ENCODE results near the gene VSIG8.
A peak's percentile ranks its signal among the peaks of the same experiment; 100 is the strongest.

Gene VSIG8

DNA sequence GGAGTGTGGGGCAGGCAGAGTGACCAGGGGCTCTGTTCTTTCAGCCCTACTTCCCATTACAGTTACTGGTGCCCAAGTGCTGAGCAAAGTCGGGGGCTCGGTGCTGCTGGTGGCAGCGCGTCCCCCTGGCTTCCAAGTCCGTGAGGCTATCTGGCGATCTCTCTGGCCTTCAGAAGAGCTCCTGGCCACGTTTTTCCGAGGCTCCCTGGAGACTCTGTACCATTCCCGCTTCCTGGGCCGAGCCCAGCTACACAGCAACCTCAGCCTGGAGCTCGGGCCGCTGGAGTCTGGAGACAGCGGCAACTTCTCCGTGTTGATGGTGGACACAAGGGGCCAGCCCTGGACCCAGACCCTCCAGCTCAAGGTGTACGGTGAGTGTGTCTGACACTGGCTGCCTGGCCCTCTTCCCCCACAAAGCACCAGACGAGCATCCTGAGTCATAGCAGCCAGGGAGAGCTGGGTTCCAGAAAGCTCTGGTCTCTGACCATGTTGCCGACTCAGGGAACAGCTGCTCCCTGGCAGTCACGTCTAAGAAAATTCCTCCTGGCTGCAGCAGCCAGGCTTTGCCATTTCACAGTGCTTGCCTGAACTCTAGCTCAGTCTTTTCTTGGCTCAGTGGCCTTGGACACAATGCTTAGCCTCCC is 32.5 kb downstream of the VSIG8 start:
- no peak for DNase-seq (ENCODE audit: low spot score)

DNA sequence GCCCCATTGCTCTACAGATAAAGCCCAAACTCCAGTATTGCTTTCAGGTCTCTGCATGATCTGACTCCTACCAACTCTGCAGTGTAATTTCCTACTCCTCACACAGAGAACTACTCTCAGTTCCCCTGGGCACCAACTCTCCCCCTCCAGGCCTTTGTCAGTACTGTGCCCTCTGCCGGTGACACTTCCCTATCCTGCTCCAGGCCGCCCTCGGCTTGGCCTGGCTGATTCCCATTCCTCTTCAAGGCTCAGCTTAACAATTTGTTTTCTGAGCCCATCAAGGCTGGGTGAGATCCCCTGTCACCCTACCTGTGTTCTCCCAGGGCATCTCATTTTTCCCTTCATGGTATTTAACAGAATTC is 33.2 kb downstream of the VSIG8 start:
- peak; percentile 50 for DNase-seq (ENCODE audit: low spot score)

DNA sequence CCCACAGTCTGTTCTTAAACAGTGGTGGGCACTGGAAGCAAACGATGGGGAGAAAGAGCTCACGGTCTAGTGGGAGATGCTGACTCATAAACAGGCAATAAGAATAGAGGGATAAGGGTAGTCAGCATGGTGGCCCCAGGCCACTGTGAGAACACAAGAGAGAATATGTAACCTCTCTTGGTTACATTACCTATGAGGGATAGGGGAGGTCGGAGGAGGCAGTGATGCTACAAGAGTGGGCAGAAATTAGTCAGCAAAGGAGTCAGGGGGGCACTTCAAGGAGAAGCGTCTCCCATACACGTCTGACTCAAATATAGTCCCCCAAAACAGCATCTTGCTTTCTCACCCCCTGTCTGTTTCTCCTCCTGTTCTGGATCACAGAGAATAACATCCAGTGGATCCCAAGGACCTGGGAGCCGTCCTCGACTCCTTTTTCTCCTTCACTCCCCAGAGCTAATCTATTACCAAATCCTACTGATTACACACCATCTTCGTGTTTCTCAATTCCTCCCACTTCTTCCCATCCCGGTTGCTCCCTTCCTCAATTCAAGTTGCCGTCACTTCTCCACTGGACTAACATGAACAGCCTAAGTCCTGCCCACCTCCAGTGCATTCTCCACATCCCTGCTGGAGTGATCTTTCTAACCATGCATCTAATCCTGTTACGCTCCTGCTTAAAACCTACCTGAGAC is 33.7 kb downstream of the VSIG8 start:
- no peak for DNase-seq (ENCODE audit: low spot score)

DNA sequence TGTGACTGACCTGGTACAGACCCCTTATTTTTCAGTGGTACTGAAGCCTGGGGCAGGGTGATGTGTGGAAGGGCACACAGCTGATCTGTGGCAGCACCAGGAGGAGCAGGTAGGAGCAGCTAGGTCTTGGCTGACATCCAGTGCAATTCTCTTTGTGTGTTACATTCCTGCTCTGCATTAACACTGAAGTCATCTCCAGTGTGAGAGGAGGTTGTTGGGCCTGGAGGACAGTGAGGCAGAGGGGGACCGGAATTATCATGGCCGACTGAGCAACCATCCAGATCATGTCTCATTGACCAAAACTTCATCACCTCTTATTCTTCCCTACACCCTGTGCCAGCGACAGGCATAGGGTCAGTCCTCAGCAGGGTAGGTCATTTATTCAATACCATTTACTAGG is 34.3 kb downstream of the VSIG8 start:
- no peak for DNase-seq (ENCODE audit: low spot score)

DNA sequence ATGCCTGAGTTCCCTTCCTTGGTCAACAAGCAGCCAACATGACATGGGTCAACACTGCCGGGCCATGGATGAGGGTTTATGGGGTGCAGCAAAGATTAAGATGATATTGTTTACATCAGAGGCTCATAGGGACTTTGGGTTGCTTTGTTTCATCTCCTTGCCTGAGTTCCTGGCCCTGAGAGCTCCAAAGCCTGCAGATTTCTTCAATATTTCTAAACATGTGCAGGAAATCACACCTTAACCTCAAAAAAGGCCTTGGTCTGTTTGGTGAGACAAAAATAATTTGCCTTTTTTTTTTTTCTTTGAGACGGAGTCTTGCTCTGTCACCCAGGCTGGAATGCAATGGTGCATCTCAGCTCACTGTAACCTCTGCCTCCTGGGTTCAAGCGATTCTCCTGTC is 34.9 kb downstream of the VSIG8 start:
- no peak for DNase-seq (ENCODE audit: low spot score)

DNA sequence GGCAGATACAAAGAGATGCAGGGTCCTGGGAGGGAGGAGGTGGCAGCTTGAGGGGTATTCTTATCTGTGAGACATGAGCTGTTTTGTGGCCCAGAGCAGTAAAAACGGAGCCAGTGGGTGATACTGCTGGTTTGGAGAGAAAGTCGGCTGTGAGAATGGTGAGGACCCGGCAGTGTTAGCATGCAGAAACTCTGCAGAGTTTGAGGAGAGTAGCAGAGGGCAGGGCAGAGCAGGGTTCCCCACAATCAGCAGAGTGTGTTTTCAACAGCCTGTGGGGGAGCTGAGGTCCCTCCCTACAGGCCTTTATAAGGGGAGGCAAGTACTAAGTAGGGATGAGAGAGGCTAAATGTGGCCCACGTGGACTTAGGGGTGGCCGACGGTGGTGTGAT is 35.4 kb downstream of the VSIG8 start:
- DNase-seq (ENCODE audit: low spot score): no peak

DNA sequence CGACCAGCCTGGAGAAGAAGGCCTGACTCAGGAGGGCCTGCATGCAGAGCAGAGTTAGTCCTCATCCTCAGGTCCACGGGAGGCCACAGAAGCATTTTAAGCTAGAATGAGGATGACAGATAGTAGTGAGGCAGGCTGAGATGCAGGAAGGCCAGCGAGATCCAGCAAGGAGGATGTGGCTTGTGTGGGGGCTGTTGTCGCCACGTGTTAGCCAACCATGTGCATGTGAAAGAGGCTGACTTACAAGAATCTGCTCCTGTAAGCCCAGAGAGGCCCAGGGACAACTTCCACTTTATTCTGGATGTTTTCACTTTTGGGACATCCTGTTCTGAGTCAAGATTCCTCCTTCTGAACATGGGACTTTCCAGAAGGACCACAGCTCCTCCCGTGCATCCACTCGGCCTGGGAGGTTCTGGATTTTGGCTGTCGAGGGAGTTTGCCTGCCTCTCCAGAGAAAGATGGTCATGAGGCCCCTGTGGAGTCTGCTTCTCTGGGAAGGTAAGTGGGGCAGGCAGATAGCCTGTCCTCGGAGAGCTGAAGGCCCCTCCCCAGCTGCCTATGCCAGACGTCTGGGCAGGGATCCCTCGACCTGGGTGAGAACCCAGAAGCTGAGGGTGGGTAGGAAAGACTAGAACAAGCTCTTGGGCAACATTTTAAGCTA is 35.9 kb downstream of the VSIG8 start, which contains the start of gene SLAMF8:
Gene SLAMF8, plus strand, starts transcription at position 433 of the 661 bp plus-strand sequence. Its CDS starts 26 bp downstream, at position 459.
- no peak for DNase-seq (ENCODE audit: low spot score)

DNA sequence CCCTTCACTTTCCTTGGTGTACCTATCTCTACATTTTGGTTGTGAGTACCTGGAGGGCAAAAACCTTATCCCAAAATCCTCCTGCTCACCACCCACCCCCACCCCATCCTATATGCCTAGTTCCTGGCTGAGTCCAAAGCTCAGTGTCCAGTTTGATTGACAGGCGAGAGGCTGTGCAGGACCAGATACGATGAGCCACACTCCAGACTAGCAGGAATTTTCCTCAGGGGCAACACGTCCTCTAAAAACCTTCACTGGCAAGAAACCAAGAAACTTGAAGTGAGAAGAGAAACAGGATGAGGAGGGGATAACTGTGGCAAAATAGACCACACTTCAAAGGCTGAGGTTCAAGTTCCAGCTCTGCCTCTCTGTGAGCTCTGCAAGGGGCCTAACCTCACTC is 36.9 kb downstream of the VSIG8 start:
- no peak for DNase-seq (ENCODE audit: low spot score)

DNA sequence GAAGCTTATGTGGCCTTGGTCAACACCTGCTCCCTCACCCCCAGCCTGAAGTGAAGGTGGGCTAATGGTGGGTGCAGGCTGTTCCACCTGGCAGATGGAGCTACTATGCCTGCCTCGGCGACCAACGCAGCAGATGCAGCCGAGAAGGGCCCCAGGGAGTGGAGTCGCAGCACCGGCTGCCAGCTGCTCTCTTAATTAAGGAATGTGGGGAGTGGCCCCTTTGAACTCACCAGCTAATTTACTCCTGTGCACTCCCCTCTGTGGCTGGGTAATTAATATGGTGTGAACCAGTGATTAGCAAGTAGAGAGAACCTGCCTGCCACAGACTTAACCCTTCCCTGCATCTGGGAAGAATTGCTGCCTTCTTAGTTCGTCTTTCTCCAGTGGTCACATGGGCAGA is 39.1 kb downstream of the VSIG8 start:
- DNase-seq (ENCODE audit: low spot score): no peak

DNA sequence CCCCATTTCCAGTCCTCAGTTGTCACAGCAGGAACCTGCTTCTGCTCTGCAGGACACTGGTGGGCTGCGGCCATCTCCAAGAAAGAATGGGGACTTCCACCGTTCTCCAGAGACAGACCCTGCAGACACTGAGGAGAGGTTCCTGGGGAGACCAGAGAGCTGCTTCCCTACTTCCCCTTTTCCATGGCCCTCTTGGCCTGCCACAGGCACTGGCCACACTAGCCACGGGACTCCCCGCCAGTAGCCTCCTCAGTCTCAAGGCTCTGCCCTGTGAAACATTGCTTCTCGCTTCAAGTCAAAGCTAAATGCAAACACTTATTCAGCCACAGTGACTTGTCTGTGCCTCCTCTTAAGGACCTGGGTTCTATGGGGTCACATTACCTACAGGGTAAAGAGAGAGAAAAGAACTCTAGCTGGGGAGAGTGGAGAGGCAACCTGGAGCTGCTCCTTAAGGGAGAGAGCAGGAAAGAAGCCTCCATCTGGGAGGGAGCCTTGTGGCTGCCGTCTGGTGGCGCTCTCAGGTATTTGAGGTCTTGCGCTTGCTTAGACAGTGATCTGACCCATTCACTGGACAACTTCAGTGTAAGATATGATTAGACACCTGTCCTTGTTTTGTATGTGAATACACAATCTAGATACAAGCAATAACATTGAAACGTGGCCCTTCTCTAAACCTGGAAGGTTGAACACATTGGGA is 41.1 kb downstream of the VSIG8 start:
- no peak for DNase-seq (ENCODE audit: low spot score)

DNA sequence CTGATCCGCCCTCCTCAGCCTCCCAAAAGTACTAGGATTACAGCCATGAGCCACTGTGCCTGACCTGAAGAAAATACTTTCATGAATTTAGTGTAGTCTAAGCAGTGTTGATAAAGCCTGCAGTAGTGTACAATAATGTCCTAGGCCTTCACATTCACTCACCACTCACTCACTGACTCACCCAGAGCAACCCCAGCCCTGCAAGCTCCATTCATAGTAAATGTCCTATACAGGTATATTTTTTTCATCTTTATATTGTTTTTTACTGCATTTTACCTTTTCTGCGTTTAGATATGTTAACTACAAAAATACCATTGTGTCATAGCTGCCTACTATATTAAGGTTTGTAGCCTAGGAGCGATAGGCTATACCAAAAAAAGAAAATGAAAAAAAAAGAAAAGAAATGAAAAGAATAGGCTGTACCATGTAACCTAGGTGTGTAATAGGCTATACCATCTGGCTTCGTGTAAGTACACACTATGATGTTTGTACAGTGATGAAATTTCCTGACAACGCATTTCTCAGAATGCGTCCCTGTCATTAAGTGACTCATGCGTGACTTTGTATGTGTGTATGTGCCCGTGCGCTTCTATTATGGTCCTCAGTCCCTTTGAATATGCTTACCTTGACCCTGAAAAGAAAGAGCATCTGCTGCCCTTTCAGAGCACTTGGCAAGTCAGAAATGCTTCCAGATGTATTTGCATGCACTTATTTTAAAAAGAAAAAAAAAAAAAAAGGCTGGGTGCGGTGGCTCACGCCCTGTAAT is 45.0 kb downstream of the VSIG8 start:
- DNase-seq (ENCODE audit: low spot score): no peak

DNA sequence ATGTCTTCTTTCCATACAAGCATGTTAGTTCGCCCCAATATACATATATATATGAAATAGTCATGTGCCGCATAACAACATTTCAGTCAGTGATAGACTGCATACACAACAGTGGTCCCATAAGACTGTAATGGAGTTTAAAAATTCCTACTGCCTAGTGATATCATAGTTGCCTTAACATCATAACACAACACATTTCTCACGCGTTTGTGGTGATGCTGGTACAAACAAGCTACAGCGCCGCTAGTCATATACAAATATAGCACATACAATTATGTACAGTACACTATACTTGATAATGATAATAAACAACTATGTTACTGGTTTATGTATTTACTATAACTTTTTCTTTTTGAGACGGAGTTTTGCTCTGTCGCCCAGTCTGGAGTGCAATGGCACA is 46.5 kb downstream of the VSIG8 start:
- DNase-seq (ENCODE audit: low spot score): no peak

DNA sequence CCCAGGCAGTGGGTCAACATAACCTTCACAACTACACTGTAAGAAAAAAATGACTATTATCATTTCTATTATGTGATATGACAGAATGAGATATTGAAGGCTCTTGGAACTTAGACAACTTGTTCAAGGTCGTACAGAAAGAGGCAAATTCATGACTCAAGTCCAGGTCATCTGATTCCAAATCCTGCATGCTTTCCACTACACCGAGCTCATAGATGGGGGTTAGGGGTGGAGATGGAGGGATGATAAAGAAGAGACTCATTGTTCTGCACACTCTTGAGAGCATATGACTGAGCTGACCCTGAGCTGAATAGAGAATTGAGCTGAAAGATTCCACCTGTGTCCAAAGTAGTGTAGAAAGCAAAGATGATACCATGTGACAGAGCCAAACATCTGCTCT is 57.5 kb downstream of the VSIG8 start:
- DNase-seq (ENCODE audit: low spot score): no peak

Small RNAs within 50 kb of the gene (small RNA-seq; reads per million reads assigned to genes)
- gene MIR4259 (0 reads per million in 2 experiments), gene RF00570 (0.22 to 0.45 reads per million in 2 experiments)

Measured in SK-N-DZ (cell line).